SKM-1 treated with dmso at 0.1 percent for 144 hours (cell line): ENCODE data around the gene TMEM120B.
"Not testable (repeated sequence)": the region's sequence is repeated elsewhere in the genome, so short reads cannot be mapped to it uniquely, and the experiment has no call there.

Source experiments
- DNase-seq: peaks from one replicate; lab custom pipeline; 2025; ENCODE audit not compliant: unreplicated experiment; lab: John Stamatoyannopoulos, UW

The TMEM120B gene

DNA sequence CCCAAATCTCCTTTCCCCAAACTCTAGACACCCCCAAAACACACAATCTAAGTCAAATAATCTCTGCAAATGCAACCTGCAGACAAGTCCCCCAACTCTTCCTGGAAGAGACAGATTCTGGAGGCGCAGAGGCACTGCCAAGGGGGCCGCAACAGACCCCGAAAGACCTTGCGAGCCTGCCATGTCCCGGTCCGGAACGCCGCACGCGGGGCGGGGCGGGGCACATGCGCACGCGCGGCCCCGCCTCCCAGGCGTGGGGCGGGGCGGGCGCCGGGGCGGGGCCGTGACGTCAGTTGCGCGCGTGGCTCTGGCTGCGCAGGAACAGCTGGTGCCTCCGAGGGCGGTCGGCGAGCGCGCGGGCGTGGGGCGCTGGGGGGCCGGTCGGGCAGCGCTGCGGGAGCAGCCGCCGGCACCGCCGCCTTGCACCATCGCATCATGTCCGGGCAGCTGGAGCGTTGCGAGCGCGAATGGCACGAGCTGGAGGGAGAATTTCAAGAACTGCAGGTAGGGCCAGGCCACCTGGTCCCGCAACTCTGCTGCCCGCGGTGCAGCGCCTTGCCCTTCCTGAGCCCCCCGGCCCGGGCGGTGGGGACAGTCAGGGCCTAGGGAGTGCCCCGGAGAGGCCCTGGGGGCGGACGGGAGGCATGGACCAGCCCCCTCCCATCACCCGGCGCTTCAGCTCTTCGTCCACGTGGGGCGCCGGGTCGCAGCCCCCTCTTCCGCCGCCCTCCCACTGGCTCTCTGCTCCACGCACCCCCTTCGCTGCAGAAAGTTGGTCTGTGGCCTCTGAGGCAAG lies at the start of gene TMEM120B:
Gene TMEM120B (plus strand): TSS at position 292 of the 796 bp plus-strand sequence. CDS start 144 bp downstream, at position 436.
- DNase-seq: no peak

DNA sequence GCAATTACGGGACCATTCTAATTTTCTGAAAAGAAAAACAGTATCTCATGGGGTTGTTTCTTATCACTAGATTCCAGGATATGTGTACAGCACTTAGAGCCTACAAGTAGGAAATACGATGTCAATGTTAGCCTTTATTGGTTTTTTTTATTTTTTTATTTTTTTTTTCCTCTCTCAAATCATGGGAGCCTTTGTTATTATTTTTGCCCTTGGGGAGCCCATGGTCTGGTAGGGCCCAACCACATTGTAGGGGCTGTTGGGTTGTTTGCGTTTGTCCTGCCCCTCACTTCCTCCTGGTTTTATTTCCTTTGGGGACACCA lies 49.0 kb upstream of the TMEM120B start:
- no peak for DNase-seq

DNA sequence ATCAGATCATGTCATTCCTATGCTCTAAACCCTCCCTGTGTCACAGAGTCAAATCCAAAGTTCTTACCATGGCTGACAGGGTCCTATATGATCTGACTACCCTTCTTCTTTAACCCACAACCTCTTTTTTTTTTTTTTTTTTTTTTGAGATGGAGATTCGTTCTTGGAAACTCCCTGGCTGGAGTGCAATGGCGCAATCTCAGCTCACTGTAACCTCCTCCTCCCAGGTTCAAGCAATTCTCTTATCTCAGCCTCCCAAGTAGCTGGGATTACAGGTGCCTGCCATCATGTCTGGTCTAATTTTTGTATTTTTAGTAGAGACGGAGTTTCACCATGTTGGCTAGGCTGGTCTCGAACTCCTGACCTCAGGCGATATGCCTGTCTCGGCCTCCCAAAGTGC lies 45.7 kb upstream of the TMEM120B start:
- DNase-seq: not testable (repeated sequence)

DNA sequence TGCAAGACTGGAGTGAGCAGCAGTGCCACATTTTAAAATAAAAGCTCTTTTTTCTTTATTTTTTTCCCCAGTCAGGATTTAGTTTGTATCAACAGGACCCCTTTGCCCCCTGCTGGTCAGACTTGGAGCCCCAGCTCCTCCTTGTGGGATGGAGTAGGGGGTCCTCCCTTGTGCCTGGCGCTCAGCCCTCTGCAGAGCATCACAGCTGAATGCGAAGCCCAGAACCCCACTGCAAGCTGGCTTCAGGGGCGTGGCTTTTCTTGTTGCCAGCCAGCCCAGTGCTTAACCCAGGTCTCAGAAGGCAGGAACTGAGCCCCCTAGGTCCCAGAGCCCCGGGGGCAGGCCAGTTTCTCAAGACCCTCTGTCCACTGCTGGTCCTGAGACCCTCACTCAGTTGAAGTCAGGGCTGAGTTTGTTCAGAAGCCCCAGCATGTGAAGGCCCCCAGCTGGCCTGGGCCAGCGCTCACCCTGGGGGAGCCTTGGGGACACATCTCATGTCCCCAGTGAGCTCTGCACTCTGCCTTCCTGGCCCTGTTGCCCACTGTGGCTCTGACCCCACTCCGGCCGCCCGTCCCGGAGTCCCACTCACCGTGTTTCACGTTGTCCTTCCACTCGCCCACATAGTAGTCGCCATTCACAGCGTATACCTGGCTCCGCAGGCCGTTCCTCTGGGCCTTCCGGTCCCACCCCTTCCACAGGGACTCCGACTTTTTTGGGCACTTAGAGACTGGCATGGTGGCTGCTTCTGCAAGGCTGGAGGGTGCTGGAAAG lies 43.6 kb upstream of the TMEM120B start:
- no peak for DNase-seq

DNA sequence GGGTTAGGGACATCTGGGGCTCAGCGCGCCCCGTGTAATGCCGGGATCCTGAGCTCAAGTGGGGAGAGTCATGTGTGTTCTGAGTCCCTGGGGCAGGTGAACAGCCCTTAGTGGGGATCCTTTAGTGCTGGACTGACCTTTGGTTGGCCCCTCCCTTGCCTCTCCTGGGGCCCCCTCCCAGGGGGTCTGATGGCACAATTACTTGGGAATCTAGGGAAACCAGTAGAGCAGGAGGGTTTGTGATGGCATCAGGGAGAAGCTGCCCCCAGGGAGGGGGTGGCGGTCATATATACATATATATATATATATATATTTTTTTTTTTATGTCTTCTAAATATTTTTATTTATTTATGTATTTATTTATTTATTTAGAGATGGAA lies 43.0 kb upstream of the TMEM120B start, which contains the start of gene MORN3:
Gene MORN3 (minus strand): TSS at position 134 of the 380 bp plus-strand sequence. CDS start 171 bp downstream, outside the sequence.
- no peak for DNase-seq

DNA sequence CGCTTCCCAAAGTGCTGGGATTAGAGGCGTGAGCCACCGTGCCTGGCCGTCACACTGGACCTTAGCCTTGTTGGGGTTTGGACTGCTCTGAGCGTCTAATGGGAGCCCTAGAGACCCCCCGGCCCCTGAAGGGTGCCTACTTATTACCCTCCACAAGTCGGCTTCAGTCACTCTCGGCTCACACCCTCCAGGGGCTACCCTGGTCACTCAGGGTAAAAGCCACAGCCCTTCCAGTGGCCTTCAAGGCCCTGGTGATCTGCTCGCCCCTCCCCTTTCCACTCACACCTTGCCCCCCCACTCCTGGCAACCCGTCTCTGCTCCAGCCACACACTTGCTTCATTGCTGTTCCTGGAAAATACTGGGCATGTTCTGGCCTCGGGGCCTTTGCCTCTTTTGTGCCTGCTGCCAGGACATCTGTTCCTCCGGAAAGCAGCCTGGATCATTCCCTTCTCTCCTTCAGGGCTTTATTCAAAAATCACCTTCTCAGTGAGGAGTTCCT lies 39.5 kb upstream of the TMEM120B start:
- DNase-seq: no peak

DNA sequence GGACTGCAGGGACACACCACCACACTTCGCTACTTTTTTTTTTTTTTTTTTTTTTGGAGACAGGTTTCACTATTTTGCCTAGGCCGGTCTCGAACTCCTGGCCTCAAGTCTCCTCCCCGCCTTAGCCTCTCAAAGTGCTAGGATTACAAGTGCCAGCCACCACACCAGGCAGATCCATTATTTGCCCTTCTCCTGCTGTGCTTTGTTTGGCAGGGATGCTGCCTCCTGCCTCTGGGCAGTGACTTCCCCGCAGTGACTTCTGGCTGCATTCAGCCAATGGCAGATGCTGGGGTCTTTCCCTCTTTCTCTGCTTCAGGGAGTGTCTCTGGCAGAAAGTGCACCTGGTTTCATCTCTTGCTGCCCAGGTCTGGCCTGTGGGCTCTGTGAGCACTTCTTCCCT lies 36.4 kb upstream of the TMEM120B start:
- DNase-seq: no peak

DNA sequence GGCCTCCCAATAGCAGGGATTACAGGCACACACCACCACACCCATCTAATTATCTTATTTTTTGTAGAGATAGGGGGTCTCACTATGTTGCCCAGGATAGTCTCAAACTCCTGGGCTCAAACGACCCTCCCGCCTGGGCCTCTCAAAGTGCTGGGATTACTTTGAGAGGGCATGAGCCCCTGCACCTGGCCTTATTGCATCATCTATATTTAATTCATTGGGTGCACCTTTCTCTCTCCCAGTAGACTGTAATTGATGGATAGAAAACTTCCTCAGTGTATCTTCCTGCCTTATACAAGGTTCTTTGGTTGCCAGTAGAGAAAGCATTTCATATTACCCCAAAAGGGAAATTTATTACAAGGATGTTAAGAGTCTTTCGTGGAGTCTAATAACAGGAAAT lies 34.2 kb upstream of the TMEM120B start:
- no peak for DNase-seq

DNA sequence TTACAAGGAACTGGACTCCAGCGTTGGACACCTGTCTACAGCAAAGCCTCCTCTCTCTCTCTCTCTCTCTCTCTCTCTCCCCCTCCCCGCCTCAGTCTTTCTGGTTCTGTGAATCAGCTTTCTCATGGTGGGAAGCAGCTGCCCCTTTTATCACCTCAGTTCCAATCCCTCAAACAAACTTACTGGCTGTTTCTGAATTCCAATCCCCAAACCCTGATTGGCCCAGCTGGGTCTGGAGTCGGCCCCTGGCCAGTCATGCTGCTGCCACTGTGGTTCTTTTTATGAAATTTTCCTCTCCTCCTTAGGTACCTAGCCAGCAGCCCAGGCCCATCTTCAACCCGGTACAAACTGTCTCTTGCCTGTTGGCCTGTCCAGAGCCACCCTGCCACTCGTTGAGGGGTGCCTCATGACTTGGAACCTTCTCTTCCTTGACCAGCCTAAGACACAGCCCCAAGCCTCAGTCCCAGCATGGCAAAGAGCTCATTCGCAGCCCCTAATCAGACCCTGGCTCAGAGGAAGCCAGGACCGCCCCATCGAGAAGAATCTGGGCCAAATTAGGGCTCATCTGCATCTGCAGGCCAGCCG lies 33.7 kb upstream of the TMEM120B start:
- no peak for DNase-seq

DNA sequence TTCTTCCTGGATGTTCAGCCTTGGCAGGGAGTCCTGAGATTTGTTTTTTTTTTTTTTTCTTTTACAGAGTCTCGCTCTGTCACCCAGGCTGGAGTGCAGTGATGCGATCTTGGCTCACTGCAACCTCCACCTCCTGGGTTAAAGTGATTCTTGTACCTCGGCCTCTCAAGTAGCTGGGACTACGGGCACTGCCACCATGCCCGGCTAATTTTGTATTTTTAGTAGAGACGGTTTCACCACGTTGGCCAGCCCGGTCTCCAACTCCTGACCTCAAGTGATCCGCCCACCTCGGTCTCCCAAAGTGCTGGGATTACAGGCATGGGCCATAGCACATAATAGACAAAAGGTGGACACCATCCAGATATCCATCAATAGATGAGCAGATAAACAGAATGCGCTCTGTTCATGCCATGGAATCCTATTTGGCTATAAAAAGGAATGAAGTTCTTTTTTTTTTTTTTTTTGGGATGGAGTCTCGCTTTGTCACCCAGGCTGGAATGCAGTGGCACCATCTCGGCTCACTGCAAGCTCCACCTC lies 32.8 kb upstream of the TMEM120B start:
- DNase-seq: not testable (repeated sequence)

DNA sequence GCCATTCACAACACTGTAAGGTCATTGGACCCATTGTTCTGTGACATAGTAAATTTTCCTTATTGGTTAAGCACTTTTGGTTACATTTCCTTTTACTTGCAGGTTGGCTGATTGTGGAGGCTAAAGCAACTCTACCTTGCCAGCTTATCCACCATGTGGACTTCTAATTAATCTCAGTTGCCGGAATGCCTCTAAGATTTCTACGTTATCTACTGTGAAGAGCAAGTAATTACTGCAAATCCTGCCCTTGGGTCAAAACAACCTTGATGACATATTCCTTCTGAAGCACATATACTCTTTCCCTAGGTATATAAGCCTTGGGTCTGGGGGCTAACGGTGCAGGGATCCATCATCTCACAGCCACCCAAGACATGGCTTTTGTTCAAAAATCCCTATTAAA lies 23.6 kb upstream of the TMEM120B start:
- no peak for DNase-seq

DNA sequence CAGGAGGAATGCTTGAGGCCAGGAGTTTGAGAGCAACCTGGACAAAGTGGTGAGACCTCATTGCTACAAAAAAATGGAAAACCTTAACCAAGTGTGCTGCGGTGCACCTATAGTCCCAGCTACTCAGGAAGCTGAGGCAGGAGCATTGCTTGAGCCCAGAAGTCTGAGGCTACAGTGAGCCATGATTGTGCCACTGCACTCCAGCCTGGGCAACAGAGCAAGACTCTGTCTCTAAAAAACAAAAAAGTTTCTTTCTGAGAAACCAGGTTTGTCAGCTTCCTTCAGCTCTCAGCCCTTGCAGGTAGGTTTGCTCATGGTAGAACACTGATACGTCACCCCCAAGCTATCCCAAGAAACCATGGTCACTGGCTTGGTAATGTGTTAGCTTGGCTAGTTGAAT lies 23.1 kb upstream of the TMEM120B start:
- no peak for DNase-seq

DNA sequence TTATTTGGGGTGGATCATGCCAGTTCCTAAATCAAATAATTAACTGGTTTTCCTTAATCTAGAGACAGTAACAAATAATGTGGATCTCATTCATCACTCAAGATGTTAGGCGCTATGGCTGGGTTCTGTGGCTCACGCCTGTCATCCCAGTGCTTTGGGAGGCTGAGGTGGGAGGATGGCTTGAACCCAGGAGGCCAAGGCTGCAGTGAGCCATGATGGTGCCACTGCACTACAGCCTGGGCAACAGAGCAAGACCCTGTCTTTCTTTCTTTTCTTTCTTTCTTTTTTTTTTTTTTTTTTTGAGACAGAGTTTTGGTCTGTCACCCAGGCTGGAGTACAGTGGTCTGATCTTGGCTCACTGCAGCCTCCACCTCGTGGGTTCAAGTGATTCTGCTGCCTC lies 19.8 kb upstream of the TMEM120B start:
- DNase-seq: not testable (repeated sequence)

DNA sequence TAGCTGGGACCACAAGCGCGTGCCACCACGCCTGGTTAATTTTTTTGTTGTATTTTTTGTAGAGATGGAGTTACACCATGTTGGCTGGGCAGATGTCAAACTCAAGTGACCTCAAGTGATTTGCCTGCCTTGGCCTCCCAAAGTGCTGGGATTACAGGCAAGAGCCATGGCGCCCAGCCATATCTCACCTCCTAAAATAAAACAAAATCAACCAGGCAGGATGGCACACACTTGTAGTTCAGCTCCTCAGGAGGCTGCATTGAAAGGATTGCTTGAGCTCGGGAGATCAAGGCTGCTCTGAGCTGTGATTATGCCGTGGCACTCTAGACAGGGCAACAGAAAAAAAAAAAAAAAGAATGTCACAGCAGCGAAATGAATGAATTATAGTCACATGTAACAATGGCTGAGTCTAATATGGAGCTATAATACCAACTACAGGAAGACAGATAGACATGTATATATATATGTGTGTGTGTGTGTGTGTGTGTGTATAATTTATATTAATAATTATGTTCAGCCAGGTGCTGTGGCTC lies 19.3 kb upstream of the TMEM120B start:
- no peak for DNase-seq

DNA sequence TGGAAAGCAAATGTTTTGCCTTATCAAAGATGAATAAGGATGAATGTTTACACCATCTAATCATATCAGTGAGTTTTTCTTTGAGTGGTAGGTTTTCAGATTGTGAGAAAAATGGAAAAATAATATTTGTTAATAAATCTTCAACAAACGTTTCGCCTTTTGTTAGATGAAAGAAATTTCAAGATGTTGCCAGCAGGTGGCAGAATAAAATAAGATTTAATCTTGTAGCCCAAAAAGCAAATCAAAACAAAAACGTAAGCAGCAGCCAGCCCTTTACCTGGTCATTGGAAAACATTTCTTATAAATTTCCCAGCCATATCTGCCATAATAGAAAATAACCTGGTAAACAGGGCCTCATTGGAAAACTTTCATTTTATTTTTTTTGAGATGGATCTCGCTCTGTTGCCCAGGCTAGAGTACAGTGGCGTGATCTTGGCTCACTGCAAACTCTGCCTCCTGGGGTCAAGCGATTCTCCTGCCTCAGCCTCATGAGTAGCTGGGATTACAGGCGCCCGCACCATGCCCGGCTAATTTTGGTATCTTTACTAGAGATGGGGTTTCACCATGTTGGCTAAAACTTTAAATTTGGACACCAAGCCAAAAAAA lies 15.4 kb upstream of the TMEM120B start:
- no peak for DNase-seq

DNA sequence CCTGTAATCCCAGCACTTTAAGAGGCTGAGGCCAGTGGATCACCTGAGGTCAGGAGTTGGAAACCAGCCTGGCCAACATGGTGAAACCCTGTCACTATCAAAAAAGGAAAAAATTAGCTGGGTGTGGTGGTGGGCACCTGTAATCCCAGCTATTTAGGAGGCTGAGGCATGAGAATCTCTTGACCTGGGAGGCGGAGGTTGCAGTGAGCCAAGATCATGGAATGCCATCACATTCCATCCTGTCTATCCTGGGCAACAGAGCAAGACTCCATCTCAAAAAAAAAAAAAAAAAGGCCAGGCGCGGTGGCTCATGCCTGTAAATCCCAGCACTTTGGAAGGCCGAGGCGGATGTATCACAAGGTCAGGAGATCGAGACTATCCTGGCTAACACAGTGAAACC lies 14.7 kb upstream of the TMEM120B start:
- DNase-seq: not testable (repeated sequence)

DNA sequence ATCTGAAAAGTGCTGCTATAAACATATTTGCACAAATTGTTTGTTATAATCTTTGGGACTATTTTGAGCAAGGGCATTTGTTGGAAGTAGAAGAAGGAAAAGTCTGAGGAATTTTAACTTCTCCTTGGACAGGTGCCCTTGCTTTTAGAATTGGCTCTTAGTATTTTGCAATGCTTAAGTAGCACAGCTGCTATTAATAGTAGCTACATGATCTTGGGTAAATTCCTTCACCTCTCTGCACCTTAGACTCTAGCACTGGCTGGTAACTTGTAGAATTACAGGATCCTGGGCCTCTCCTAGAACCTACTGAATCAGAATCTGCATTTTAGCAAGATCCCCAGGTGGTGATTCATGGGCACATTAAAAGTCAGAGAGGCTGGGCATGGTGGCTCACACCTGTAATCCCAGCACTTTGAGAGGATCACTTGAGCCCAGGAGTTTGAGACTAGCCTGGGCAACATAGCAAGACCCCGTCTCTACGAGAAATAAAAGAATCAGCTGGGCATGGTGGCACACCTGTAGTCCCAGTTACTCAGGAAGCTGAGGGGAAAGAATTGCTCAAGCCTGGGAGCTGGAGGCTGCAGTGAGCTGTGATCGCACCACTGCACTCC lies 10.8 kb upstream of the TMEM120B start:
- no peak for DNase-seq

DNA sequence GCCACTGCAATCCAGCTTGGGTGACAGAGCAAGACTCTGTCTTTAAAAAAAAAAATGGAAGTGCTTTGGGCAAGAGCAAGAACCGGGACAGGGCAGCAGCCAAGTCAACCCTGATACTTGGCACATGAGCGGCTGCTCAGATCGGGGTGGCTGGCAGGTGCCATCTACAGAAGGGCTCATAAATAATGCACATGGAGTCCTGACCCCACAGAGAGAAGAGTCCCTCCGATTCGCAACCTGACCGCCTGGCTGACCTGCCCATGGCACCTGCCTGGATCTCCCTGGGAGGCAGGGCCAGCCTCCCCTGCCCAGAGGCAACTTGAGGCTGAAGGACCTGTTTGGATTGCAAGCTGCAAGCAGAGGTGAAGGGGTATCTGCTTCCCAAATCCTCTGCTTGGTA lies 9.6 kb upstream of the TMEM120B start:
- DNase-seq: no peak

DNA sequence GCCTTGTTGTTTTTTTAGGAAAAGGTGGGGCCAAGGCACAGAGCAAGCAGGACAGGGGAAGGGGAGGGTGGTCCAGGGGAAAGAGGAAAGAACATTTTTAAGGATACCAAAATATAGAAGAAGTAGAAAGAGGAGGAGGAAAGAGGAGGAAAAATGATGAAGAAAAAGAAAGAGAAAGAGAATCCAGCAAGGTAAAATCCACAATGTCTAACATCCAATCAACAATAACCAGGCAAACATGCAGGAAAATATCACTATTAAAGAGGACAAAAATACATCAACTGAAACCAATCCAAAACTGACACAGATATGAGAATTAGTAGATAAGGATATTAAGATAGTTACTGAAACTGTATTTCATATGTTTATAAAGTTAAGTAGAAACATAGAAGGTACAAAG lies 7.0 kb upstream of the TMEM120B start:
- DNase-seq: no peak

DNA sequence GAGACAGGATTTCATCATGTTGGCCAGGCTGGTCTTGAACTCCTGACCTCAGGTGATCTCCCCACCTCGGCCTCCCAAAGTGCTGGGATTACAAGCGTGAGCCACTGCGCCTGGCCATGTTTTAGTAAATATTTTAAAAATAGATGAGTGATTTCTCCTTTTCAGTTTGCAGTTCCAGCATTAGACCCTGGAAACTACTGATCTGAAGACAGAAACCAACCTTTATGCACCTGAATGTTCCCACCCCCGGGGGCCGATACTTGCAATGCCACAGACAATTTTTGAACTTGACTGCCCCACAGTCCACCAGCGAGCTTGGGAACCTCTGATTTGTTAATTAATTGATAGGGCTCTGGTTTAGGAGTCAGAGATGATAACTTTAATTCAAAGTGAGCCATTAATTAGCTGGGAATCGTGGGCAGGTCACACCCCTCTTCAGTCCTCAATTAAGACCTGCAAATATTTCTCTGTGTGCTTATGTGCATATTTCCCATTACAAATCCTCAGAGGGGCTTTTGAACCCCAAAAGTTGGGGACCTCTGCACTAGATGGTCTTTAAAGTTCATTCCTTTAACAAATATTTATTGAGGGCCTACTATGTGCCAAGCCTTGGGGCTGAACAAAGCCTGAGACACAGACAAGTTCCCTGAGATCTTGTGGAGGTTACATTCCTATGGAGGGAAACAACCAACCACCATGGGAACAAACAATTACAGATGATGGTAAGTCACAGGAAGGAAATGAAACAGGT lies 4.1 kb upstream of the TMEM120B start:
- DNase-seq: no peak
